Measurements from ENCODE around the gene NEDD1.

NEDD1 gene

GRCh38 chr12:96882862-96883261 is 24.2 kb upstream of the NEDD1 start:
- no peak overlapping the region for H3K27ac ChIP-seq
- TF ChIP-seq CTCF (IDR thresholded peaks at IDR 0.05) (no peak), ZFX (IDR thresholded peaks at IDR 0.05; ENCODE audit: borderline replicate concordance) (no peak)

GRCh38 chr12:96883571-96883970 is 23.5 kb upstream of the NEDD1 start:
- TF ChIP-seq ZFX (IDR thresholded peaks at IDR 0.05; ENCODE audit: borderline replicate concordance) (no peak), CTCF (IDR thresholded peaks at IDR 0.05) (no peak)
- no peak overlapping the region for H3K27ac ChIP-seq

GRCh38 chr12:96886998-96887677 is 19.9 kb upstream of the NEDD1 start:
- TF ChIP-seq ZFX (IDR thresholded peaks at IDR 0.05; ENCODE audit: borderline replicate concordance): no peak
- no peak for TF ChIP-seq CTCF (IDR thresholded peaks at IDR 0.05)
- H3K27ac ChIP-seq: no peak overlapping the region

- no peak for TF ChIP-seq CTCF (IDR thresholded peaks at IDR 0.05)
- no peak for TF ChIP-seq ZFX (IDR thresholded peaks at IDR 0.05; ENCODE audit: borderline replicate concordance)
- H3K27ac ChIP-seq: no peak overlapping the region
Measured at GRCh38 chr12:96889273-96889933, 17.7 kb upstream of the NEDD1 start.

GRCh38 chr12:96890331-96890730 is 16.7 kb upstream of the NEDD1 start:
- TF ChIP-seq CTCF (IDR thresholded peaks at IDR 0.05) (no peak), ZFX (IDR thresholded peaks at IDR 0.05; ENCODE audit: borderline replicate concordance) (no peak)
- H3K27ac ChIP-seq: no peak overlapping the region

GRCh38 chr12:96892104-96892503 is 15.0 kb upstream of the NEDD1 start:
- H3K27ac ChIP-seq: no peak overlapping the region
- no peak for TF ChIP-seq ZFX (IDR thresholded peaks at IDR 0.05; ENCODE audit: borderline replicate concordance)
- TF ChIP-seq CTCF (IDR thresholded peaks at IDR 0.05): no peak

GRCh38 chr12:96897421-96897820 is 9.6 kb upstream of the NEDD1 start:
- TF ChIP-seq CTCF (IDR thresholded peaks at IDR 0.05) (no peak), ZFX (IDR thresholded peaks at IDR 0.05; ENCODE audit: borderline replicate concordance) (no peak)
- H3K27ac ChIP-seq: no peak overlapping the region

Data from 22Rv1 (cell line).